CD4-positive, alpha-beta memory T cell (primary cell): ENCODE results near the gene RAB36. TPM values are rescaled to one million over a fixed set of nuclear protein-coding genes. Genes with fewer than 3 reads are reported as not detected.

ENCODE experiments used
- CTCF ChIA-PET: fragments of 350-600 bp; sonication (Branson Sonifier 250); formaldehyde crosslinking; loops from one replicate; lab custom pipeline; 2021; ENCODE audit warnings: inconsistent platforms; ENCODE audit not compliant: partially characterized antibody; lab: Charles Lee
- POLR2A ChIA-PET: fragments of 350-600 bp; sonication (Branson Sonifier 250); formaldehyde crosslinking; loops from one replicate; lab custom pipeline; 2021; ENCODE audit not compliant: partially characterized antibody; lab: Charles Lee
- DNase-seq, 5 donors: peaks; one replicate each; pipeline versions ENCODE4 v3.0.0 to v3.0.0-alpha.2; 2020 to 2022; ENCODE audit warnings: mixed read lengths in 1 of 5
- H3K27ac ChIP-seq: one replicate; pipeline ENCODE4 v1.7.0; 2013; ENCODE audit warnings: low read depth, low read length
- H3K27me3 ChIP-seq: 2 replicates; pipeline ENCODE4 v1.7.0; 2013; ENCODE audit warnings: mild to moderate bottlenecking, low read length, moderate library complexity; ENCODE audit not compliant: insufficient read depth
- H3K36me3 ChIP-seq: 2 replicates; pipeline ENCODE4 v1.7.0; 2013; ENCODE audit warnings: mild to moderate bottlenecking, low read length, moderate library complexity; ENCODE audit not compliant: insufficient read depth
- H3K4me1 ChIP-seq: 2 replicates; pipeline ENCODE4 v1.7.0; 2013; ENCODE audit warnings: mild to moderate bottlenecking, low read length, moderate library complexity; ENCODE audit not compliant: insufficient read depth
- H3K4me3 ChIP-seq, 2 donors: one replicate each; pipeline ENCODE4 v1.7.0; 2013; ENCODE audit warnings: low read length in 2 of 2, mild to moderate bottlenecking in 1 of 2
- H3K9me3 ChIP-seq, 2 donors: one replicate each; pipeline ENCODE4 v1.7.0; 2013; ENCODE audit warnings: low read length in 2 of 2, control low read depth in 1 of 2; ENCODE audit not compliant: control insufficient read depth in 1 of 2
- H3K27ac Mint-ChIP-seq, 7 donors: one replicate each; pipeline ENCODE4 v1.8.0; 2020 to 2021; ENCODE audit warnings: mixed read lengths in 7 of 7, mild to moderate bottlenecking in 6 of 7, inconsistent platforms in 3 of 7, moderate library complexity in 3 of 7
- H3K27me3 Mint-ChIP-seq, 2 donors: one replicate each; pipeline ENCODE4 v1.8.0; 2020 to 2021; ENCODE audit warnings: mixed read lengths in 2 of 2
- H3K36me3 Mint-ChIP-seq, 2 donors: one replicate each; pipeline ENCODE4 v1.8.0; 2020 to 2021; ENCODE audit warnings: mixed read lengths in 2 of 2, inconsistent platforms in 1 of 2, mild to moderate bottlenecking in 1 of 2
- H3K4me1 Mint-ChIP-seq, 4 donors: one replicate each; pipeline ENCODE4 v1.8.0; 2020 to 2021; ENCODE audit warnings: mixed read lengths in 4 of 4, mild to moderate bottlenecking in 1 of 4
- H3K4me3 Mint-ChIP-seq, 8 donors: one replicate each; pipeline ENCODE4 v1.8.0; 2020 to 2021; ENCODE audit warnings: mixed read lengths in 8 of 8, mild to moderate bottlenecking in 7 of 8, moderate library complexity in 6 of 8, inconsistent platforms in 3 of 8
- H3K9me3 Mint-ChIP-seq, 8 donors: one replicate each; pipeline ENCODE4 v1.8.0; 2020 to 2021; ENCODE audit warnings: mixed read lengths in 8 of 8, mild to moderate bottlenecking in 5 of 8, inconsistent platforms in 3 of 8, moderate library complexity in 1 of 8
- intact Hi-C: fragments of 100-400 bp; cut with micrococcal nuclease; formaldehyde crosslinking; loops from one replicate; pipeline ENCODE4 v1.15.1; 2023
- polyA plus RNA-seq, 2 donors: library from polyadenylated mRNA; unstranded; fragments of 300-500 nt; fragmentation: Illumina TruSeq; gene quantifications; one replicate each; pipeline ENCODE4 v1.2.3, GENCODE V29; 2021
- total RNA-seq, 2 experiments: library from RNA; stranded (reverse); gene quantifications; one replicate each; pipeline ENCODE4 v1.2.3, GENCODE V29; 2021

RAB36 gene
- total and polyA plus RNA-seq, 4 experiments from 2014 or later, result 0.33 to 1.1 (median 0.63) TPM

DNA sequence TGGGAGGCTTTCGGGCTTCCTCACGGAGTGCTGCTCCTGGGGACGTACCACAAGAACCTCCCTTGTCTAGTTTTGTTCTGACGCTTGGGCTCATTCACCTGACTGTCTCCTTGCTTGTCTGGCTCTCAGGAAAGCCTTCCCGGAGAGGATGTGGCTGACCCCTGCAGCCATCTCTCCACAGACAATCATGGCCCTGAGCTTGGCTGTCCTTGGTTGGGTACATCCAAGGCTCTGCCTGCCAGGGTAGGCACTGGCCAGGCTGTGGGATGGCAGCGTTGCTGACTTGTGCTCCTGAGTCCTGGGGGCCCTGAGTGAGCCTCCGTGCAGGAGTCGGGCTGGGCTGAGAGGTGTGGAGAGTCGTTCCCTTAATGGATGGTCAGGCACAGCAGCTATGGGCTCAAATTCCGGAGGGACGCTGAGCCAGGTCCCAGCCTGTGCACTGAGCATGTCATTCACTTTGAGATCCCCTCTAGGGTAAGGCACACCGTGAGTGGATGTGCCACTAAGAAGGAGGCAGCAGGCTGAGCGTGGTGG lies 67.8 kb downstream of the RAB36 start:
- Histone ChIP-seq H3K4me3 (no peak overlapping the region), H3K27me3 (no peaks in the 10 kb centered on the region), H3K4me1 (peaks cover 62% of the 10 kb centered on the region), H3K27ac (no peak overlapping the region), H3K9me3 (no peaks in the 10 kb centered on the region), H3K36me3 (no peaks in the 10 kb centered on the region)
- Mint-ChIP-seq H3K9me3 (no peaks in the 10 kb centered on the region), H3K36me3 (peaks cover 3 to 9% of the 10 kb centered on the region in 2 donors), H3K4me3 (peak overlapping the region in 1 of 8 donors; percentile 26), H3K27ac (peak overlapping the region in 5 of 7 donors; percentile 42 to 81 (median 59)), H3K27me3 (no peaks in the 10 kb centered on the region), H3K4me1 (peaks cover 45 to 71% (median 63%) of the 10 kb centered on the region in 4 donors)
- ChIA-PET CTCF (interaction anchor here (1.3 kb wide), 1 partner anchor 60 kb away, joined by 3 read pairs; no protein-coding TSS in a partner anchor), POLR2A (no interaction called here)
- no peak for DNase-seq
- intact Hi-C loops, result no loop called here

GRCh38 chr22:23213581-23214334 lies 68.5 kb downstream of the RAB36 start:
- Mint-ChIP-seq H3K4me1 (peaks cover 50 to 75% (median 69%) of the 10 kb centered on the region in 4 donors), H3K4me3 (peak overlapping the region in 3 of 8 donors; percentile 53 to 56 (median 54)), H3K27ac (peak overlapping the region in 6 of 7 donors; percentile 43 to 86 (median 77)), H3K9me3 (no peaks in the 10 kb centered on the region), H3K27me3 (no peaks in the 10 kb centered on the region), H3K36me3 (peaks cover 2 to 8% of the 10 kb centered on the region in 2 donors)
- Histone ChIP-seq H3K27ac (no peak overlapping the region), H3K27me3 (no peaks in the 10 kb centered on the region), H3K36me3 (no peaks in the 10 kb centered on the region), H3K9me3 (no peaks in the 10 kb centered on the region), H3K4me3 (no peak overlapping the region), H3K4me1 (peaks cover 69% of the 10 kb centered on the region)
- POLR2A ChIA-PET, result interaction anchor here (0.8 kb wide), 1 partner anchor 15 kb away, joined by 4 read pairs; no protein-coding TSS in a partner anchor
- CTCF ChIA-PET, result interaction anchor here (1.3 kb wide), 1 partner anchor 59 kb away, joined by 3 read pairs; no protein-coding TSS in a partner anchor
- intact Hi-C loops, result no loop called here
- DNase-seq, result no peak

Other genes with a start within 250 kb of the RAB36 start
- gene GNAZ, start 75.0 kb upstream of the RAB36 start, total RNA-seq, result under 1 TPM; 0.36 to 0.76 TPM
- under 1 TPM in 1 of 2 donors, not detected in 1; 0.05 TPM for gene GNAZ, start 75.0 kb upstream of the RAB36 start, polyA plus RNA-seq
- not detected for gene RSPH14, start 3.5 kb upstream of the RAB36 start, total RNA-seq
- gene RSPH14, start 3.5 kb upstream of the RAB36 start, polyA plus RNA-seq, result not detected
- gene BCR, start 35.0 kb downstream of the RAB36 start, total RNA-seq, result 10 to 100 TPM; 75.3 to 75.6 TPM
- gene BCR, start 35.0 kb downstream of the RAB36 start, polyA plus RNA-seq, result 10 to 100 TPM in 1 of 2 donors, 1 to 10 TPM in 1; 3.3 to 27.0 TPM